NCI-H1048 (cell line): ENCODE results near the gene VAC14.

Experiments used
- DNase-seq: peaks from one replicate; lab custom pipeline; 2025; lab: John Stamatoyannopoulos, UW

The VAC14 gene

GRCh38 chr16:70764632-70765031, 36.3 kb downstream of the VAC14 start:
- DNase-seq, result no peak

DNA sequence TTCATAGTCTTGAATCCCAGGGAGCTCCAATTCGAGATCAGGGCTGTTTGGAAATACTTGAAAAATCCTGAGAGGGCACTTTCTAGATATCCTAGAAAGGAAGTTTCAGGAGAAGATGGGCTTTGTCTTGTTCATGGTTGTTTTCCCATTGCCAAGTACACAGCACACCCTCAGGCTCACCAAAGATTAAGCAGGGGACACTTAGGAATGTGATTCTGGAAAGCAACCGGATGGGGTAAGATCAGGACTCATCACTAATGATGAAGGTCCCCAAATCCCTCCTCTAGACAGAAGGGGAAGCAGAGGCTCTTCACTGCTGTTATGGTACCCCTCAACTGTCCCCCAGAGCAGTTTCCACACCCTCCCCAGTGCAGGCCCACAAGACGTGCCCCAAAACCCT, 40.7 kb downstream of the VAC14 start:
- DNase-seq, result no peak

DNA sequence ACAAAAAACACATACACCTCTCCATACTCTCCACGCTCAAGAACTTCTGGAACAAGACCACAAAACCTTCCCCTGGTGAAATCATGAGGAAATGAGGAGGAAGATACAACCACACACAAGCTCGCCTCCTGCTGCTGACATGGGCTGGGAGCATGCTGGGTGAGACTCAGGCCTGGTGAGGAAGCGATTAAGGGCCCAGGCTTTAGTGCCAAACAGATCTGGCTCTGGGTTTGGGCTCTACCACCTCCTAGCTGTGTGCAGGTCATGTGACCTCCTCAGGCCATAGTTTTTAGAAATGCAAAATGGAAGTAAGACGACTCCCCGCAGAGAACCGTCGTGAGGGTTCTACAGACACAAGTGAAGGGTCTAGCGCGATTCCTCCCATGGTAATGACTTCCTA, 41.3 kb downstream of the VAC14 start:
- no peak for DNase-seq

DNA sequence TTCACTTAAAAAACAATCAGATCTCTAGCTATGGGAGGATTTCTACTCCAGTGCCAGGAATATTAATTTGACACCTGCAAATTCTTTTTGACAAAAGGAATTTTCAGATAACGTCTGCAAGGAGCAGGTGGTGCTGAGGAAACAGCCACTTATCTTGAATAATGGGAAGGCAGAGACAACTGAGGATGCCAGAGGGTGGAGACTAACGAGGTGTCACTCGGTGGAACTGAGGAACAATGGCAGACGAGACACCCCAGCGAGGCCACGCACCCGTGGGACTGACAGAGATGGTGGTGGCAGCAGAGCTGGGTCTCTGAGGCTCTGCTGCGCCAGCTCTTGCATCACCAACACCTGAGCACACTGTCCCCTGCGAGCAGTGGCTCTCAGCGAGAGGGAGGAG, 42.2 kb downstream of the VAC14 start:
- DNase-seq, result no peak

DNA sequence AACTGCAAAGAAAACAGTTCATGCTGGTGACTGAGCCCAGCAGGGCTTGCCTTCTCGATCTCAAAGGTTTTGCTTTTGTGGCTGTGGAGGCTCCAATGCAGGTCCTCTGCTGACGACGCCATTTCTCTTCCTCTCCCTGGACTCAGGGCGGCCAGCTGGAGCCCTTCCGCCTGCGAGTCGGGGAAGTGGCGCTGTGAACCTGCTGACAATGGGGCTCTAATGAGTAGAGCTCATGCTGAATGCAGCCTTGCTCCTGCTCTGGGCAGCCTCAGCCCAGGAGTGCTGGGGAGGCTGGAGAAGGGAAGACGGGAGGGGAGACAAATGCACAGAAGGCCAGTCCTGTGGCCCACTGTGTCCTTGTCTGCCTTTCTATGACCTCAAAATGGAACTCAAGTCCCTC, 43.8 kb downstream of the VAC14 start:
- DNase-seq, result no peak

DNA sequence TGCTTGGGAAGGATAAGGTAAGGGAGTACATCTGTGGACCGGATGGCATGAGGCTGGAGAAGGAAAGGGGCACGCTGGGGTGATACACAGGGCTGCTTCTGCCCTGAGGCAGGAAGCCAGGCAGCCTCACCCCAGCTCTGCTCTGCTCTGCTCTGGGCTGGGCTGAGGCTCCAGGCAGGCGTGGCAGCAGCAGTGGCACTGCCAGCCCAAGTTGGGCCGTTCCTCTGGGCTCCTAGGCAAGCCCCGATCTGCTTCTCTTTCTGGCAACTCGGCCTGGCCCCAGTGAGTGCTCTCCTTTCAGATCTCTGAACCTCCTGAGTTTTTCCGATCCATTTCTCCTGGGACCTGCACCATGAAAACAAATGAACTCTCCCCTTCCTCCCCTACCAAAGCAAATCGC, 44.9 kb downstream of the VAC14 start:
- no peak for DNase-seq

GRCh38 chr16:70754851-70755600, 45.9 kb downstream of the VAC14 start:
- no peak for DNase-seq

GRCh38 chr16:70754371-70754770, 46.6 kb downstream of the VAC14 start:
- DNase-seq, result no peak

- DNase-seq, result no peak
Observed at GRCh38 chr16:70753694-70754325, 47.1 kb downstream of the VAC14 start.

GRCh38 chr16:70753228-70753627, 47.7 kb downstream of the VAC14 start:
- no peak for DNase-seq

DNA sequence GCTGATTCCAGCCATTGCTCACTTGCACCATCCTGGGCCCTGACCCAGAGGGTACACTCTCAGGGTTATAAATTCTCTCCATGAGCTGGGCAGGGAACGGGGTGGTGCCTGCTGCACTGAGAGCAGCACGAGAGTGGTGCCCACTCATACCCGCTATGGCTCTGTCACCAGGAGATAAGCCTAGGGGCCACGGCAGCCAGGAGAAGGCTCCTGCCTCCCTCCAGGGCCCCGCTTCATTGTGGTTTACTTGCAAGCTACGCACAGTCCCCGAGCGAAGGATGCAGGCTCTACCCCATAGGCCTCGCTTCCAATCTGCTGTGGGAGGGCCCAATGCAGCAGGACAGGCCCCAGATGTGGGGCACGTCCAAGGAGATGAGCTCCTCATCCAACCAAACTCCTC, 48.5 kb downstream of the VAC14 start:
- DNase-seq, result no peak

DNA sequence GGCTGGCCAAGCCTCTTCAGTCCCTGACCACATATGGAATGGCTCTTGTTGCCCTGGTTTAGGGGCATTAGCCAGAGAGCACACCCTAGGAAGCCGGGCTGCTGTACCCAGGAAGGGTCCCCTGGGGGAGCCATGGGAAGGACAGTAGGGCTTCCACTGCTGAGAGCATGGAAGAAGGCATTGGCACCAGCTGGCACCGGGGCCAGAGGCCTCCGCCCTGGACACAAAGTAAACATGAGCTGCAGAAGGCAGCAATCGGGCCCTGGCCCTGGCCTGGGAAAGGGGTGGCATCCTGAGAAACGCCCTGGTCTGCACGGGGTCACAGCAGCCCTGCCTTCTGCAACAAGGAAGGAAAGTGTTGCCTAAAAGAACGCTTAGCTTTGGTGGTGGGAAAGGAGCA, 49.4 kb downstream of the VAC14 start:
- no peak for DNase-seq

DNA sequence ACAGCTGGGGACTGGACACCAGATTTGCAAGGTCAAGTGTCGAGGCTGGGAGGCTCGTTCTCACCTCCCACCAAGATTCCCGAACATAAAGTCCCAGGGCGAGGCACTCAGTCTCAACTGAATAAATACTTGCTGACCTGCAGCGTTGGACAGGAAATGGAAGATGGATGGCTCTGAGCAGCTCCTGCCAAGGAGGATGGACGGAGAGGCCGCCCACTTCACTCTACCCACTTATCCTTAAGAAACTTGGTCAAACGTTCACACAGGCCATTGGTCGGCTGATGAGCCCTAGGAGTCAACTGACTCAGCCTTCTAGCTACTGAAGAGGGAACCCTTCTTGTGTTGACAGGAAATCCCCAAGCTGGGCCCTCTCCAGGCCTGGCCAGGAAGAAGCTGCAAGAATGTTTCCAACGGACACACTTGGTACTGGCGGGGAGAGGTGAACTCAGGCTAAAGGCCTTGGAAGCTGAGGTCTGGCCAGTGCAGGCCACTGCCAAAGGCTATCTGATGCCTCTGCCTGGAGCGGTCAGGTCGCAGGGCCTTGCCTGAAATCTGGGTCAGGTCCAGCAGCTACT, 50.0 kb downstream of the VAC14 start:
- no peak for DNase-seq

DNA sequence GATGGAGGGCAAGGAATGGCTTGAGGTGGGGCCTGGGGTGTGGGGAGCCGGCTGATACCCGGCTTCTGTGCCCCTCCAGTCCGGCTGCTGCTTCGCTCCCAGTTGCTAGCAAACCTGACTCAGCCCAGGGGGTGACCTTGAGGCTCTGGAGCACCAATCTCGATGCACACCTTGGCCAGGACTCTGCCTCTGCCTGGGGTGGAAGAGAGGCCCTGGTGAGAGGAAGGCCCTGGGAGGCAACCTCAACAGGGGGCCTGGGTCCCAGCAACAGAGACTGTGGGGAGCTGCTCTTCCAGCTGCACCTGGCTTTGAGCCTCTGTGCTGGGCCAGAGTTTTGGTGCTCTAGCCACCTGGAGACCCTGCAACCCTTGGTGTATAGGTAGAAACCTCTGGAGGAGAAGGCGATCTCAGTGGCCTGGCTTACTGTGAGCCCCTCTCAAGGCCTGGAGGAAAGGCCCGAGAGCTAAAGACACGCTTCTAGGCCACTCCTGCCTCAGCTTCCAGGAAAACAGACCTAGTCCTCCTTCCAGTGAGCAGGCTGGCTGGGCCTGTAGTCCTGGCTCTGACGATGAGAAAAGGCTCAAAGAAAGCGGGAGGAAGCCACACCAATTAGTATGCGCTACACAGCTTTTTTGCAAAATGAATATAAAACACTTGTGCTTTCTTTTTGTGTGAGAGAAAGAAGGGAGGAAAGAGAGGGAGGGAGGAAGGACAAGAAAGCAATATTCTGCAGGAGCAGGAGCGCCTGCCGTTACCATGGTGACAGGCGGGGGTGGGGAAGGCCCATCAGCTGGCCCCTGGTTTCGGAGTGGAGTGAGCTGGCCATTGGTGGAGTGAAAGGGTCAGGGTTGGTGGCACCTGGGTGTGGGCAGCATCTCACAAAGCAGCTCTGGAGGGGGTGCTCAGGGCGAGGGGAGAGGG, 51.0 kb downstream of the VAC14 start:
- no peak for DNase-seq

- no peak for DNase-seq
Observed at GRCh38 chr16:70749006-70749678, 51.8 kb downstream of the VAC14 start.

DNA sequence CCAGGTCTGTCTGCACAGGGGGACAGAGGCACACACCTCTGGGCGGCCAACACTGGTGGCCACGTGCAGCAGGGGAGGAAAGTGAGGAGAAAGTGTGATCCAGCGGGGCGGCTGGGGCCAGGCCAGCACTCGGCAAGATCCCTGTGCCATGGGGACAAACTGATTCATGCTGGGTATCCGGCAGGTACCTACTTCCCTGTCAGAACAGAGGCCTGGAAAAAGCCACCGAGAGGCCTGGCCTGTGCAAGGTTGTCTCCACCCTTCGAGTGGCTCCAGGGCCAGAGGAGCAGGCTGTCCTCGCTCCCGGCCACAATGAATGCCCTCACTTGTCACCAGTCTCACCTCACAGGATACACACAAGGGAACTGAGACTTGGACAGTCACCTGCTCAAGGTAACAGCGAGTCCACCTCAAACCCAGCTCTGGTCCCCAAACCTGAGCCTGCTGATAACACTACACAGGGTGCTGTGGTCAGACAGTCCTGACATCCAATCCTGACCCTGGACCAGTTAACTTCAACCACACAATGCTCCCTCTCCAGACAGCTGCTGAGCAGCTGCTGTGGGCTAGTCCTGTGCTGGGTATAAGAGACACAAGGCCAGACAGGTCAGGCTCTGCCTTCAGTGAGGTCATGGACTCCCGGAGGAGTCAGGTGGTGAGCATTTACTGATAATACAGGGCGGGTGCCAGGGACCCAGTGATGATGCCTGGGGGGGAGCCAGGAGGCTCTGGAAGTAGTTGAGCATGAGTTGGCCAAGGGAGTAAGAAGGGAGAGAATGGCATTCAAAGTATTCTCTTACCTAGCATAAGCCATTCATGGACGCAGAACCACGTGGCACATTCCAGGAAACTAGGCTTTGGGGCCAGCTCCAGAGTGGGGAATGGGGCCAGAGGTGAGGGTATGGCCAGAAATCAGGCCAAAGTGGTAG, 53.0 kb downstream of the VAC14 start:
- no peak for DNase-seq

DNA sequence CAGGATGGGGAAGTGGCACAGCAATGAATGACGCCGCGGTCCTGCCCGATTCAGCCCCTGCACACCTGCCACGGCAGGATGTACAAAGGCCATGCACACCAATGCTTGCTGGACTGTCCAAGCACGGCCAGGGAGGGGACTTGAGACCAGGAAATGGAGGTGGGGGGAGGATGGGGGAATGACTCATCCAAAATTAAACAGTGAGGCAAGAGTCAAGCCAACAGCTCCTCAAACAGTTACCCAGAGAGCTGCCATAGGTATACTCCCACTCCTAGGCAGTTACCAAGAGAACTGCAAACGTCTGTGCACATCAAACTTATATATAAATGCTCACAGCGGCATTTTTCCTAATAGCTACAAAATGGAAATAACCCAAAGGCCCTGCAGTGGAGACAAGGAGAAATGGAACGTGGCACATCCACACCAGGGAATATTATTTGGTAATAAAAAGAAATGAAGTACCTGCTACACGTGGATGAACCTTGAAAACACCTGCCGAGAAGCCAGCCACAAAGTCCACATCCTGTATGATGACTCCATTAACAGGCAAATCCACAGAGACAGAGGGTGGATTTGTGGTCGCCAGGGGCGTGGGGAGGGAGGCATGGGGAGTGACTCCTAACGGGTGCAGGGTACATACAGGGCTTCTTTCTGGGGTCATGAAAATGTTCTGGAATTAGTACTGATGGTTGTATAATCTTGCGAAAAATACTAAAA, 54.1 kb downstream of the VAC14 start:
- DNase-seq, result no peak

DNA sequence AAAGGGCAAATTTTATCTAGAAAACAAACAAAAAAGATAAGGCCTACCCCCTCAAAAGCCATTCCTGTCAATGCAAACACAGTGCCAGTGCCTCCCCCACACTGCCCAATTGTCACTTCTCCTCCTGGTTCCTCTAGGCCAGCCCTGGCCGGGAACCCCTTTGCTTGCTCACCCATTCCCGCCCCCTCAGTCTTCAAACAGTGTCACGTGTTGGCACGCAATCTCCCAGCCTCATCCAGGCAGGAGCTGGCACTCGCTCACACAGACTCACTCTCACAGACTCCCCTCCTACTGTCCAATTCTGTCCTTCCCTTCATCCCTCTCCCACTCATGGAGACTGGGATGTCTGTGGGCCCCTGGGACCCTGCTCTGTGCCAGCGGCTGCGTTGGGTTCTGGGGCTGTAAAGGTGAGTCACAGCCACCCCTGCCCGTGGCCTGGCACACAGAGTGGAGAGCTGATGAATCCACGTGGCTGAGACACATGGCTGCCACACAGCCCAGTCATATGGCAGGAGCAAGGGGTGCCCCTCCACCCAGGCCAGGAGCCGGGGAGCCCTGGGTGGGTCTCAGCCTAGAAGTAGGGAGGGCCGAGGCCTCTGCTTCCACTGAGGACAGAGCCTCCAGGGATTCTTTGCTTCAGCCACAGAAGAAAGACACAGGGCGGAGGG, 54.8 kb downstream of the VAC14 start:
- DNase-seq, result no peak

DNA sequence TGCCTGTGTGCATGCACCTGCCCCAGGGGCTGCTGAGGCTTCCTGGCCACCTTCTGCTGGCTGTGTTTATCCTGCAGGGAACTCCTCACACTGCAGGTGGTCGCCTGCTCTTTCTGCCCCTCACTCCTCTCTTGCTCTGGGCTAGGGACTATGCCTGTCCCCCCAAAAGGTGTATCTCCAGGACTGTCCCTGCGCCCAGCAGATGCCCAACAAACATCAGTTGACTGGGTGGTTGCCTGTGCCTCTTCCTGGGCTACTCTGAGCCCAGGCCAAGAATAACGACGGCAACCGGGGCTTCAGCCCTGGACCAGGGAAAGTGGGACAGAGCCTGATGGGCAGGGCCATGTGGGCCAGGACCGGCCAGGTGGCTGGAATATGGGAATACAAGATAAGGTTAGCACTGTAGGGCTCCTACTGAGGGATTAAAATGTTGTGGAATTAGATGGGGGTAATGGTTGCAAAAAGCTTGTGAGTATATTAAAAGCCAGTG, 55.4 kb downstream of the VAC14 start:
- DNase-seq, result no peak
